Measurements from ENCODE around the gene ACER2.
A peak's percentile ranks its signal among the peaks of the same experiment; 100 is the strongest.

Gene ACER2

DNA sequence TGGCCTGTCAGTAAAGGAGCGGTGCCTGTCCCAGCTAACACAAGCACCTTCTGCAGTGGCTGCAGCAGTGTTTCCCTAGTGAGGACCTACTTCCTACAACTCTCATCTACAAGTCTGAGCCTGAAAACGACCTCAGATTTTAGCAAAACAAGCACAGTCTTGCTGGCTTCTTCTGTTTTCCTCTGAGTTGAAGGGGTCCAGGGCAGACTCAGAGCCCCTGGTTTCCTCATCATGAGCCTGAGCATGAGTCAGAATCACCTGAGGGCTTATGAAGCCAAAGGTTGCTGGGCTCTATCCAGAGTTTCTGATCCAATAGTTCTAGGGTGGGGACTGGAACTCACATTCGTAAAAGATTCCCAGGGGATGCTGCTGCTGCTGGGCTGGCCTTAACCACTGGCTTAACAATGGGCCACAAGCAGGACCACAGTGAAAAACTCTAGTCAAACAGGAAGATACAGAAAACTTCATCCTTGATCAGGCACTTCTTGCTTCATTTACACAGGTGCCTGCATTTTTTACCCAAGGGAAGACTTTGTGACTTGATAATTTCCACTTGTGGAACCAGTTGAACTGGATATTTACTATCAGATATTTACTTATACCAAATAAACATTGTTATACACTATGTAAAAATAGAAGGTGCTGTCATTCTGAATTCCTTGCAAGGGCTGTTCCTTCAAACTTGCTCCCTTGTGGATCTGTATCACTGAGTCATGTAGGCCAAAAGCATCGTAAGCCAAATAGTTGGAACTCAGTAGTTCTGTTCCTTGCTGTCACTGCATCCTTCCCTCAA, 4.3 kb upstream of the ACER2 start:
- TF ChIP-seq, protein P1, sequence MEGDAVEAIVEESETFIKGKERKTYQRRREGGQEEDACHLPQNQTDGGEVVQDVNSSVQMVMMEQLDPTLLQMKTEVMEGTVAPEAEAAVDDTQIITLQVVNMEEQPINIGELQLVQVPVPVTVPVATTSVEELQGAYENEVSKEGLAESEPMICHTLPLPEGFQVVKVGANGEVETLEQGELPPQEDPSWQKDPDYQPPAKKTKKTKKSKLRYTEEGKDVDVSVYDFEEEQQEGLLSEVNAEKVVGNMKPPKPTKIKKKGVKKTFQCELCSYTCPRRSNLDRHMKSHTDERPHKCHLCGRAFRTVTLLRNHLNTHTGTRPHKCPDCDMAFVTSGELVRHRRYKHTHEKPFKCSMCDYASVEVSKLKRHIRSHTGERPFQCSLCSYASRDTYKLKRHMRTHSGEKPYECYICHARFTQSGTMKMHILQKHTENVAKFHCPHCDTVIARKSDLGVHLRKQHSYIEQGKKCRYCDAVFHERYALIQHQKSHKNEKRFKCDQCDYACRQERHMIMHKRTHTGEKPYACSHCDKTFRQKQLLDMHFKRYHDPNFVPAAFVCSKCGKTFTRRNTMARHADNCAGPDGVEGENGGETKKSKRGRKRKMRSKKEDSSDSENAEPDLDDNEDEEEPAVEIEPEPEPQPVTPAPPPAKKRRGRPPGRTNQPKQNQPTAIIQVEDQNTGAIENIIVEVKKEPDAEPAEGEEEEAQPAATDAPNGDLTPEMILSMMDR (IDR thresholded peaks at IDR 0.05; ENCODE audit: control extremely low read depth, extremely low read depth, low read depth, missing control alignments): no peak
- no peak for DNase-seq (ENCODE audit: extremely low spot score)
- ChIA-PET CTCF (no interaction called here), POLR2A (interaction anchor here (0.7 kb wide), 1 partner anchor 24 kb away, joined by 3 read pairs; the partner anchor contains the start of gene RPS6)

DNA sequence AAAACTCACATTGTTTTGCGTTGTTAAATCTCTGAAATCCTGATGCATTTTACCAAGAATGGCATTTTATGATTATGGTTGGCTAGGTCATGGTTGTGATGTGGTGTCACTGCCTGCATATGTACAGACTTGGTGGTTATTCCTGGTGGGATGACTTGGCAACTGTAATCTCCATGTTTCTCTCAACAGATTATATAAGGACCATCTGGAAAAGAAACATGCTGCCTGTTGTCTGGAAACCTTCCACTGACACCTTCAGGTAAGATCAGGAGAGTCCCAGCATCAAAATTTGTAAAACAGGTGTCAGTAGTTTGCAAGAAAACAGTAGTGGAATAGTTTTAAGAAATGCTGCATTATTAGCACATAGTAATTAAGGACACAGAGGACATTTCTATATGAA, 3.0 kb upstream of the ACER2 start:
- POLR2A ChIA-PET: no interaction called here
- TF ChIP-seq, protein P1 (IDR thresholded peaks at IDR 0.05; ENCODE audit: control extremely low read depth, extremely low read depth, low read depth, missing control alignments): no peak
- CTCF ChIA-PET: interaction anchor here (1.1 kb wide), 1 partner anchor 9 kb away, joined by 3 read pairs; no protein-coding TSS in a partner anchor
- DNase-seq (ENCODE audit: extremely low spot score): no peak

DNA sequence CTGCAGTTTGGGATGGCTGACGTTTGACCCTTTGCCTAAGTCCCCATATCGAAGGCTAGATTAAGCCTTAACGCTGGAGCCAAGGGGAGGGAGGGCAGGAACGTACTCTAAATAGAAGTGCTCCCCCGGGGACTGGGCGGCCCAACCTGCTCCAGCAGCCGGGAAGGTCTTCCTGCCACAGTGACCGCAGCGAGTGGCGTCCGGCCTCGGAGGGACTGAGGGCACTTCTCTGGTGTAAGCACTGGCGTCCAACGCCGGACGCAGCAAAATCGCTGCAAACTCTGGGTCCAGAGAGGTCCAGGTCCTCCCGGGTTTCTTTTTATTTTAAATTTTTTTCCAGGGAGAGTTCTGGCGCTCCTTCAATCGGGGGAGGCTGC, 505 bp upstream of the ACER2 start:
- TF ChIP-seq, protein P1 (IDR thresholded peaks at IDR 0.05; ENCODE audit: control extremely low read depth, extremely low read depth, low read depth, missing control alignments): no peak
- peak; percentile 31 for DNase-seq (ENCODE audit: extremely low spot score)
- POLR2A ChIA-PET: interaction anchor here (0.6 to 1.0 kb wide), 3 partner anchors 12 to 31 kb away, joined by 3 to 7 read pairs (median 3); partner anchors contain the start of gene RPS6
- CTCF ChIA-PET: no interaction called here

DNA sequence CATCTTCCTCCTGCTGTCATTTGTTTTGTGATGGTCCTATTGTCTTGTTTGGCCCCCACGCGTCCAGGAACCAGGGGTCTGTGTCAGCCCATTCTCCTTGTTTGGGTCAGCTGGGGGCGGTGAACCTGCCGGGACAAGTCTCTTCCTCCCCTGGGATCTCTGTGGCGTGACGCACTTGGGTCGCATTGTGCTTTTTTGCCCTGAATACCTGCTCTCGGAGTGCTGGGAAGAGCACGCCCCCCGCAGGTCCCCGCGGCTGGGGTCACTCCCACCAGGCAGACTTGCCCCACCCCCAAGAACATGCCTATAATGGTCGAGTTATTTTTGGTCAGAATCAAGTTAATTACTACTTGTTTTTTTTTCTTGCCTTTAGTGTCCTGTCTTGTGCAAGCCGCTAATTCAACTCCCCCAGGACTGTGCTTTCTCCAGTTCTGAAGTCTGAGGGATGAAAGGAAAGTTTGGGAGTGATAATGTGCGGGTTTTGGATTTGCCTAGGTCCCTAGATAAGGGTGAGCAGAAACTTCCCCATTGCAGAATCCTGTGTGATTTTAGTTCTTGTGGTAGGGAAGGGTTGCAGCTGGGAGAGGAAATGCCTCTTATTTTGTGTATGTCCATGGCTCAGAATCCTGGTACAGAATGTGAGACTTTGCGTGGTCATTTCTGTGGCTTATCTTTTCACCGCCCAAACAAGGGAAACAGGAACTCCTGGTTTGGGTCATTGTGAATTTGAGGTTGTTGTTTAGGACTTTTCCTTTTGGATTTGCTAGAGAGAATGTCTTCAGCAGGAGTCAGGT, 789 bp downstream of the ACER2 start:
- DNase-seq (ENCODE audit: extremely low spot score): peak; percentile 35
- ChIA-PET POLR2A (interaction anchor here (0.9 to 1.0 kb wide), 2 partner anchors 30 to 32 kb away, joined by 3 to 7 read pairs; partner anchors contain the start of gene RPS6), CTCF (interaction anchor here (2.1 kb wide), 1 partner anchor 10 kb away, joined by 6 read pairs; no protein-coding TSS in a partner anchor)
- TF ChIP-seq, protein P1 (IDR thresholded peaks at IDR 0.05; ENCODE audit: control extremely low read depth, extremely low read depth, low read depth, missing control alignments): no peak

DNA sequence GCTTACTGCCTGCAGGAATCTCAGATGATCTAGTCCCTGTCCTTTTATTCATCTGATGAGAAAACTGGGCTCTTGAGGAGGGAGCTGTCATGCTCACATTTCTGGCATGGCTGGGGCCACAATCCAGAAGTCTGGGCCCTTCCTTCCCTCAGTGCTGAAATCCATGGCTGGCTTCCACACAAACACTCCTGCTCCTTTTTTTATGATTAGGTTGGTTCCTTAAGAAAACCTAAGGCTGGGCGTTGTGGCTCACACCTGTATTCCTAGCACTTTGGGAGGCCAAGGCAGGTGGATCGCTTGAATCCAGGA, 1.3 kb downstream of the ACER2 start:
- DNase-seq (ENCODE audit: extremely low spot score): no peak
- ChIA-PET CTCF (interaction anchor here (1.0 to 2.1 kb wide), 2 partner anchors 10 to 12 kb away, joined by 4 to 6 read pairs; no protein-coding TSS in a partner anchor), POLR2A (no interaction called here)
- TF ChIP-seq, protein P1 (IDR thresholded peaks at IDR 0.05; ENCODE audit: control extremely low read depth, extremely low read depth, low read depth, missing control alignments): no peak

GRCh38 chr9:19410594-19410993, 1.8 kb downstream of the ACER2 start:
- CTCF ChIA-PET: interaction anchor here (1.0 to 2.1 kb wide), 2 partner anchors 9 to 11 kb away, joined by 4 to 6 read pairs; no protein-coding TSS in a partner anchor

More at GRCh38 chr9:19410594-19410993, 1.8 kb downstream of the ACER2 start:
- POLR2A ChIA-PET: no interaction called here
- TF ChIP-seq, protein P1 (IDR thresholded peaks at IDR 0.05; ENCODE audit: control extremely low read depth, extremely low read depth, low read depth, missing control alignments): no peak
- no peak for DNase-seq (ENCODE audit: extremely low spot score)

Measured in GM10248 (cell line).